NCI-H460 (cell line): ENCODE measurements around the gene GPT2. TPM values are rescaled to one million over a fixed set of nuclear protein-coding genes. Genes with fewer than 3 reads are reported as not detected.
A peak's percentile ranks its signal among the peaks of the same experiment; 100 is the strongest.

Experiments used
- DNase-seq: peaks from one replicate; pipeline ENCODE4 v3.0.0-alpha.2; 2016; ENCODE audit warnings: low read depth; ENCODE audit errors: extremely low read depth
- small RNA-seq, 2 experiments: library from RNA; depleted of rRNA; stranded (forward); fragments of <200 nt; gene quantifications; one replicate each; pipeline ENCODE3, GENCODE V24; 2014
- total RNA-seq: library from RNA; depleted of rRNA; stranded (reverse); fragments of >200 nt; shearing (Covaris generic); gene quantifications from 2 replicates; pipeline ENCODE4 v1.2.3, GENCODE V29; 2014; rRNA removed

The GPT2 gene
- total RNA-seq, 1 experiment from 2014 or later: 22.9 TPM

GRCh38 chr16:46954562-46954961, 70.4 kb downstream of the GPT2 start:
- DNase-seq: no peak

- no peak for DNase-seq
Observed at GRCh38 chr16:46961373-46962353, 77.5 kb downstream of the GPT2 start.

DNA sequence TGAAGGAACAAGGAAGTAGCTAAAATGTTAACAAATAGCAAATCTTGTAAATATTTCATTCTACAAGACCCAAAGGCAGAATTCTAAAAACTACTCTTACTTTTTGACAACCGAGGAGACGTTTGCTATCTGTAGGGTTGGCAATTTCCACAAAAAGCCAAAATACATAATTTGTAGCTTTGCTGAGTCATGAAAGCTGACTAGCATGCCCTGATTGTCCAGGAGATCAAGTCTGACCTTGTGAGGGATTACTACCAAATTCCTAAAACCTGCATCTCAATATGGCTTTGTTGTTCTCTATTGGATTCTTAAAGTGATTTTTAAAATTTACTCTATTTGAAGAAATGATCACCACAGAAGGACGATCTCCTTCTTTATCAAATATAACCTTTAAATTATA, 78.5 kb downstream of the GPT2 start:
- DNase-seq: no peak

DNA sequence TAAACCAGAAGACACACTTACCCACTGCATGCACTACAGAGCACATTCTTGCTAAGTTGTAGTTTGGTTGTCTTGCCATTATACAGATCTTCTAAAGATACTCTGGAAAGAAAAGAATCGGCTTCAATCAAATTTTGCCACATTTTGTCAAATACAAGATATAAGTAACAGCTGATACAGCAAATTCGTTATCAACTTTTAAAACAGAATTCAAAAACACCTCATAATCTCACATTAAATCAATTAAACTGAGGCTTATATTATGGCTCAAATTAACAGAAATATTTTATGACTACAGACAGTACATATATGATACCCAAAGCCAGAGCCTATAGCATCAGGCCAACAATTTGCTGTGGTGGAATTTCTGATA, 83.9 kb downstream of the GPT2 start:
- DNase-seq: no peak

GRCh38 chr16:46970089-46970488, 85.9 kb downstream of the GPT2 start:
- no peak for DNase-seq

- no peak for DNase-seq
Observed at GRCh38 chr16:46971271-46971670, 87.1 kb downstream of the GPT2 start.

- DNase-seq: no peak
Observed at GRCh38 chr16:46972429-46973206, 88.5 kb downstream of the GPT2 start.

- peak; percentile 67 for DNase-seq
Observed at GRCh38 chr16:46973207-46973995, 89.2 kb downstream of the GPT2 start, which contains the start of gene DNAJA2. Gene DNAJA2 (minus strand): TSS chr16:46973674. CDS start chr16:46973572, 102 bp downstream.

DNA sequence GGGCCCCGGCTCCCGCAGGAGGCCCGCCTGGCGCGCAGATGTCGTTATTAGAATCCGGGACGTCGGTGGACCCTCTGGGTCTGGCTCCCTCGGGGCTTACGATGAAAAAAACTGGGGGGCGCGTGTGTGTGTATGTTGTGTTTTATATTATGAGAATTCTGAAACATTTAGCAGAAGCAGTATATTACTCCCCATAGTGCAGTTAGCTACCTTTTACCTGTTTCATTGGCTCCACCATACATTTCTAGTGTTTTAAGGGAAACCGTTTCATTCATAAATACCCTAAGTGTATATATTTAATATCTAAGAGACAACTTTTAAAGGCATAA, 89.8 kb downstream of the GPT2 start:
- no peak for DNase-seq

GRCh38 chr16:46974352-46974751, 90.2 kb downstream of the GPT2 start:
- DNase-seq: no peak

- DNase-seq: no peak
Observed at GRCh38 chr16:46975165-46975564, 91.0 kb downstream of the GPT2 start.

- DNase-seq: no peak
Observed at GRCh38 chr16:46975908-46976470, 91.8 kb downstream of the GPT2 start.

DNA sequence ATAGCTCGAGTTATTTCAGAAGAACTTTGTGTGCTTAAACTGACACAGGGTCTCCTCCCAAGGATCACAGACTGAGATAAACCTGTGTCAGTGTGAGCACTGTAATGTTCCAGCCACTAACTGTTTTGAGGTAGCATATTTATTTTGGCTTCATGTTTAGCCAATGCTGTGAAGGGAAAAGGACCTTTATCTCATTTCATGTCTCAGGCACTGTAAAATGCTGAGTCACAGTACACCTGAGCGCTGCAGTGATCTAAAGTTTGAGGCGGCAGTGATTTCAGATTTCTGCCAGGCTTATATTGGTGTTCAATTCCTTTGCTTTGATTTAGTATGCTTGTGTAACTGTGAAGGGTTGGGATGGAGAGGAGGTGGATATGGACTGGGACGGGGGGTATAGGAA, 92.4 kb downstream of the GPT2 start:
- DNase-seq: peak; percentile 33

Small RNA genes lying within 50 kb of the gene (small RNA-seq; reads per million reads assigned to genes)
- 0 reads per million in 2 experiments for gene AC007225.2

Other genes with a start within 250 kb of the GPT2 start
- gene VPS35, start 195.2 kb upstream of the GPT2 start, total RNA-seq: 85.3 and 119 TPM in 2 replicates
- gene ORC6, start 194.7 kb upstream of the GPT2 start, total RNA-seq: 24.3 and 29.1 TPM in 2 replicates
- 0.10 and 0.40 TPM in 2 replicates for gene MYLK3, start 136.0 kb upstream of the GPT2 start, total RNA-seq
- gene C16orf87, start 53.2 kb upstream of the GPT2 start, total RNA-seq: 13.9 and 17.6 TPM in 2 replicates
- gene DNAJA2, start 89.3 kb downstream of the GPT2 start, total RNA-seq: 99.5 and 110 TPM in 2 replicates